ENCODE data around the gene S100Z. TPM values are rescaled to one million over a fixed set of nuclear protein-coding genes. Genes with fewer than 3 reads are reported as not detected.
"Not testable (repeated sequence)": the region's sequence is repeated elsewhere in the genome, so short reads cannot be mapped to it uniquely, and the experiment has no call there.

S100Z gene
- total RNA-seq, 1 donor from 2014 or later = not detected

DNA sequence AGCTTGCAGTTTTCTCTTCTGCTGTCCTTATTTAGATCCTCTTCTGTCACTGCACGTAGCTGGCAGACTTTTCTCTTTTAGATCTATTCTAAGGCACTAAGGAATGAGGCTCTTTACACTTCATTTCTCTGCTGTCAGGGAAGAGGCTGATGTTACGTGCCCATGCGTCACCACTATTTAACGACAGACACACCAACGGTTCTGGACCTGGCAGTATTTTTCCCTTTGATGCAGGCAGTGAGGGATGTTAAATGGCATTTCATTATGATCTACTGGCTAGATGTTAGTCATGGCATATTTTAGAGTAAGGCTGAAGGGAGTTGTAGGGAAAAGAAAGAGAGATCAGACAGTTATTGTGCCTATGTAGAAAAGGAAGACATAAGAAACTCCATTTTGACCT lies 94.8 kb downstream of the S100Z start:
- Histone ChIP-seq H3K36me3 (ENCODE audit: control insufficient read depth, insufficient read depth, low read length) (no peaks in the 10 kb centered on the region), H3K4me3 (ENCODE audit: low read depth, low read length) (no peak overlapping the region), H3K27me3 (ENCODE audit: control insufficient read depth, insufficient read depth, low read length) (no peaks in the 10 kb centered on the region)
- no peak for FAIRE-seq
- DNase-seq (ENCODE audit: low read depth) = no peak
- TF ChIP-seq, protein P1, sequence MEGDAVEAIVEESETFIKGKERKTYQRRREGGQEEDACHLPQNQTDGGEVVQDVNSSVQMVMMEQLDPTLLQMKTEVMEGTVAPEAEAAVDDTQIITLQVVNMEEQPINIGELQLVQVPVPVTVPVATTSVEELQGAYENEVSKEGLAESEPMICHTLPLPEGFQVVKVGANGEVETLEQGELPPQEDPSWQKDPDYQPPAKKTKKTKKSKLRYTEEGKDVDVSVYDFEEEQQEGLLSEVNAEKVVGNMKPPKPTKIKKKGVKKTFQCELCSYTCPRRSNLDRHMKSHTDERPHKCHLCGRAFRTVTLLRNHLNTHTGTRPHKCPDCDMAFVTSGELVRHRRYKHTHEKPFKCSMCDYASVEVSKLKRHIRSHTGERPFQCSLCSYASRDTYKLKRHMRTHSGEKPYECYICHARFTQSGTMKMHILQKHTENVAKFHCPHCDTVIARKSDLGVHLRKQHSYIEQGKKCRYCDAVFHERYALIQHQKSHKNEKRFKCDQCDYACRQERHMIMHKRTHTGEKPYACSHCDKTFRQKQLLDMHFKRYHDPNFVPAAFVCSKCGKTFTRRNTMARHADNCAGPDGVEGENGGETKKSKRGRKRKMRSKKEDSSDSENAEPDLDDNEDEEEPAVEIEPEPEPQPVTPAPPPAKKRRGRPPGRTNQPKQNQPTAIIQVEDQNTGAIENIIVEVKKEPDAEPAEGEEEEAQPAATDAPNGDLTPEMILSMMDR (IDR thresholded peaks at IDR 0.05; ENCODE audit: insufficient read depth, low read length, severe bottlenecking) = no peak

DNA sequence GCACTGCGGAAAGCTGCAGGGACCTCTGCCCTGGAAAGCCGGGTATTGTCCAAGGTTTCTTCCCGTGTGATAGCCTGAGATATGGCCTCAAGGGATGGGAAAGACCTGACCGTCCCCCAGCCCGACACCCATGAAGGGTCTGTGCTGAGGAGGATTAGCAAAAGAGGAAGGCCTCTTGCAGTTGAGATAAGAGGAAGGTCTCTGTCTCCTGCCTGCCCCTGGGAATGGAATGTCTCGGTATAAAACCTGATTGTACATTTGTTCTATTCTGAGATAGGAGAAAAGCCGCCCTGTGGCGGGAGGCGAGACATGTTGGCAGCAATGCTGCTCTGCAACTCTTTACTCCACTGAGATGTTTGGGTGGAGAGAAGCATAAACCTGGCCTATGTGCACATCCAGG lies 95.4 kb downstream of the S100Z start:
- not testable (repeated sequence) for H3K36me3 ChIP-seq (ENCODE audit: control insufficient read depth, insufficient read depth, low read length); DNase-seq (ENCODE audit: low read depth); FAIRE-seq; H3K4me3 ChIP-seq (ENCODE audit: low read depth, low read length); H3K27me3 ChIP-seq (ENCODE audit: control insufficient read depth, insufficient read depth, low read length)

DNA sequence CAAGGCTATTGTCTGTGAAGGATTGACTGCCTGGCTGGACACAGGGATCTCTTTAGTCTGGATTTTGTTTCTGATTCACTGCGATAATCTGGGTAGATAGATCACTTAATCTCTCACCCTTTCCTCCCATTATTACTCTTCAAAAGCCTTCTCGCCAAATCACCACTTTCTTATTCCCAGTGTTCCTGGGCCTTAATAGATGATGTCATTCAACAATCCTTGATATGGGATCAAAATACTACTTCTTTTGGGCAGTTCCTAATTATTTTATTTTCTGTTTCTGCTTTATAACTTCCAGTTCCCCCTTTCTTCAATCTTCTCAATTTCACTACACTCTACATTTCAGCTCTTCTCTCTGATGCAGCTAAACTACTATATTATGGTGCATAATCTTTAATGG lies 96.3 kb downstream of the S100Z start:
- Histone ChIP-seq H3K36me3 (ENCODE audit: control insufficient read depth, insufficient read depth, low read length) (no peaks in the 10 kb centered on the region), H3K4me3 (ENCODE audit: low read depth, low read length) (no peak overlapping the region), H3K27me3 (ENCODE audit: control insufficient read depth, insufficient read depth, low read length) (no peaks in the 10 kb centered on the region)
- FAIRE-seq (no peak), DNase-seq (ENCODE audit: low read depth) (no peak)
- TF ChIP-seq, protein P1 (IDR thresholded peaks at IDR 0.05; ENCODE audit: insufficient read depth, low read length, severe bottlenecking) = no peak

- H3K27me3 ChIP-seq (ENCODE audit: control insufficient read depth, insufficient read depth, low read length) = no peaks in the 10 kb centered on the region
- H3K4me3 ChIP-seq (ENCODE audit: low read depth, low read length) = no peak overlapping the region
- TF ChIP-seq, protein P1 (IDR thresholded peaks at IDR 0.05; ENCODE audit: insufficient read depth, low read length, severe bottlenecking) = no peak
- no peaks in the 10 kb centered on the region for H3K36me3 ChIP-seq (ENCODE audit: control insufficient read depth, insufficient read depth, low read length)
- DNase-seq (ENCODE audit: low read depth) (no peak), FAIRE-seq (no peak)
Measured at GRCh38 chr5:76947082-76947503, 97.3 kb downstream of the S100Z start.

- Histone ChIP-seq H3K27me3 (ENCODE audit: control insufficient read depth, insufficient read depth, low read length) (peaks cover 24% of the 10 kb centered on the region), H3K4me3 (ENCODE audit: low read depth, low read length) (no peak within 1 kb of the TSS), H3K36me3 (ENCODE audit: control insufficient read depth, insufficient read depth, low read length) (no peaks in the 10 kb centered on the region)
- no peak for FAIRE-seq
- DNase-seq (ENCODE audit: low read depth) = no peak
- TF ChIP-seq, protein P1 (IDR thresholded peaks at IDR 0.05; ENCODE audit: insufficient read depth, low read length, severe bottlenecking) = no peak
Measured at GRCh38 chr5:76952795-76953536, 103.2 kb downstream of the S100Z start, which contains the start of gene CRHBP. TSS of gene CRHBP (plus strand) at chr5:76953045. CDS start at chr5:76953135, 90 bp downstream.

- Histone ChIP-seq H3K27me3 (ENCODE audit: control insufficient read depth, insufficient read depth, low read length) (peaks cover 24% of the 10 kb centered on the region), H3K36me3 (ENCODE audit: control insufficient read depth, insufficient read depth, low read length) (no peaks in the 10 kb centered on the region), H3K4me3 (ENCODE audit: low read depth, low read length) (no peak overlapping the region)
- TF ChIP-seq, protein P1 (IDR thresholded peaks at IDR 0.05; ENCODE audit: insufficient read depth, low read length, severe bottlenecking) = no peak
- no peak for FAIRE-seq
- DNase-seq (ENCODE audit: low read depth) = no peak
Measured at GRCh38 chr5:76953551-76954382, 104.0 kb downstream of the S100Z start.
